GM10248 (cell line): ENCODE data around the gene STK10.

Source experiments
- CTCF ChIA-PET: fragments of 300-600 bp; sonication (Branson Sonifier 250); formaldehyde crosslinking; extraction: SDS; loops from one replicate; lab custom pipeline; 2021; ENCODE audit warnings: antibody characterized with exemption; lab: Yijun Ruan, JAX
- POLR2A ChIA-PET: fragments of 350-650 bp; sonication (Branson Sonifier 250); formaldehyde crosslinking; extraction: SDS; loops from one replicate; lab custom pipeline; 2020; ENCODE audit warnings: antibody characterized with exemption; lab: Yijun Ruan, JAX
- DNase-seq: peaks from one replicate; pipeline ENCODE4 v3.0.0; 2012; ENCODE audit errors: extremely low spot score
- CTCF ChIP-seq: IDR thresholded peaks from 2 replicates; pipeline ENCODE4 v1.5.1; 2012; ENCODE audit warnings: mild to moderate bottlenecking, low read depth; ENCODE audit errors: extremely low read depth, missing control alignments, control extremely low read depth

Gene STK10

GRCh38 chr5:172063463-172064235 is 124.4 kb downstream of the STK10 start:
- ChIA-PET POLR2A (interaction anchor here (0.5 kb wide), 1 partner anchor 250 kb away, joined by 4 read pairs; no protein-coding TSS in a partner anchor), CTCF (interaction anchor here (0.9 to 1.6 kb wide), 4 partner anchors 21 to 152 kb away, joined by 3 to 6 read pairs (median 4); no protein-coding TSS in a partner anchor)

GRCh38 chr5:172059661-172060100 is 128.3 kb downstream of the STK10 start:
- DNase-seq = no peak
- peak; percentile 49 for TF ChIP-seq CTCF
- CTCF ChIA-PET = interaction anchor here (0.8 to 5.0 kb wide), 20 partner anchors 11 to 641 kb away, joined by 3 to 54 read pairs (median 4); partner anchors contain the start of gene FBXW11
- POLR2A ChIA-PET = interaction anchor here (0.8 kb wide), 1 partner anchor 33 kb away, joined by 7 read pairs; no protein-coding TSS in a partner anchor

More at GRCh38 chr5:172063463-172064235, 124.4 kb downstream of the STK10 start:
- TF ChIP-seq CTCF = no peak
- DNase-seq = no peak

- TF ChIP-seq CTCF = no peak
- no peak for DNase-seq
- POLR2A ChIA-PET = no interaction called here
- CTCF ChIA-PET = interaction anchor here (0.9 to 5.0 kb wide), 10 partner anchors 9 to 640 kb away, joined by 3 to 54 read pairs (median 4); no protein-coding TSS in a partner anchor
Observed at GRCh38 chr5:172058088-172058487, 129.9 kb downstream of the STK10 start.

GRCh38 chr5:172055996-172056395 is 132.0 kb downstream of the STK10 start:
- ChIA-PET POLR2A (interaction anchor here (0.6 to 0.8 kb wide), 2 partner anchors 49 to 133 kb away, joined by 3 to 14 read pairs; no protein-coding TSS in a partner anchor), CTCF (interaction anchor here (0.9 to 1.3 kb wide), 5 partner anchors 9 to 149 kb away, joined by 3 read pairs; no protein-coding TSS in a partner anchor)
- no peak for TF ChIP-seq CTCF
- DNase-seq = no peak

- no peak for DNase-seq
- ChIA-PET POLR2A (no interaction called here), CTCF (interaction anchor here (0.9 to 1.3 kb wide), 6 partner anchors 8 to 148 kb away, joined by 3 read pairs; no protein-coding TSS in a partner anchor)
- TF ChIP-seq CTCF = no peak
Observed at GRCh38 chr5:172055421-172055820, 132.6 kb downstream of the STK10 start.

GRCh38 chr5:172054611-172055153 is 133.3 kb downstream of the STK10 start:
- no peak for TF ChIP-seq CTCF
- ChIA-PET POLR2A (no interaction called here), CTCF (interaction anchor here (1.2 to 1.3 kb wide), 3 partner anchors 19 to 147 kb away, joined by 3 to 4 read pairs (median 3); no protein-coding TSS in a partner anchor)
- no peak for DNase-seq
